Activated CD4-positive, alpha-beta T cell treated with anti-CD3 and anti-CD28 coated beads, Interleukin-2, amount 50 U/mL, for 1 hour (primary cell): ENCODE results near the gene SMARCA4.
"Not testable (repeated sequence)": the region's sequence is repeated elsewhere in the genome, so short reads cannot be mapped to it uniquely, and the experiment has no call there.

Experiments
- DNase-seq: peaks from one replicate; pipeline ENCODE4 v3.0.0-alpha.2; 2020

SMARCA4 gene

DNA sequence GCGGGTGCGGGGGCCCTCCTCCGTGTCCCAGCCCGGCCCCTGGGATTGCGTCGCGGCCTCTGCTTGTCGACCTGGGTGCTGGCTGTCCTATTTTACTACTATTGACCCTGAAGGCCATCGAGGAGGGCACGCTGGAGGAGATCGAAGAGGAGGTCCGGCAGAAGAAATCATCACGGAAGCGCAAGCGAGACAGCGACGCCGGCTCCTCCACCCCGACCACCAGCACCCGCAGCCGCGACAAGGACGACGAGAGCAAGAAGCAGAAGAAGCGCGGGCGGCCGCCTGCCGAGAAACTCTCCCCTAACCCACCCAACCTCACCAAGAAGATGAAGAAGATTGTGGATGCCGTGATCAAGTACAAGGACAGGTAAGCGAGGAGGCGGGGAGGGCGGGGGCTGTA is 80.4 kb downstream of the SMARCA4 start:
- DNase-seq, result no peak

- no peak for DNase-seq
These were observed 81.3 kb downstream of the SMARCA4 start for GRCh38 chr19:11041966-11042627.

DNA sequence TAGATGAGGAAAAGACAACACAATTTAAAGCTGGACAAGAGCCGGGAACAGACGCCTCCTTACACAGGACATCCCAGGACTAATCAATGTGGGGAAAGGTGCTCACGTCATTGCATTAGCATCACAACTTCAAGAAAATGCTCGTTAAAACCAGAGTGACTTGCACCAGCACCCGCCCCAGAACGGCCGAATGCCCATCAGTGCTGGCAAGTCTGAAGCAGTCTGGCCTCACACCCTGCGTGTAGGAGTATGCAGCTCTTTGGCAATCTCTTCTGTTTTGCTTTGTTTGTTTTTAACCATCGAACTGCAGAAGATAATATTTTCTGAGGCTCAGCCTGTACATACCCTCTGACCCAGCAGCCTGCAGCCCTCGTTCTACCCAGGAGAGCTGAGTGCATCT is 83.6 kb downstream of the SMARCA4 start:
- DNase-seq, result no peak

DNA sequence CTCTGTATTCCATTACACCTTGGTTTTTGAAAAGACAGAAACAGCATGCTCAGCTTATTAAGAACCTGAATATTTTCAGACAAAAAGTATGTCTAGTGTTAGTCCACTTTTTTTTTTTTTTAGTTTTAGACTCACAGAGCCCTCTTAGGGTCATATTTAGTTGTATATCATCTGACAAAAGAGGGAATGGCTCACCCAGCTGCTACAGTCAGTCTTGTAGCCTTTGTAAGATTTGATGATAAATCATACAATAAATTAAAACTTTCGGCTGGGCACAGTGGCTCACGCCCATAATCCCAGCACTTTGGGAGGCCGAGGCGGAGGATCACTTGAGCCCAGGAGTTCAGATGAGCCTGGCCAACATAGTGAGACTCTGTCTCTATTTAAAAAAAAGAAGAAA is 84.7 kb downstream of the SMARCA4 start:
- no peak for DNase-seq

- DNase-seq, result no peak
These were observed 86.0 kb downstream of the SMARCA4 start for GRCh38 chr19:11046605-11047354.

- DNase-seq, result no peak
These were observed 87.0 kb downstream of the SMARCA4 start for GRCh38 chr19:11047866-11048265.

- no peak for DNase-seq
These were observed 89.7 kb downstream of the SMARCA4 start for GRCh38 chr19:11050323-11051114.

DNA sequence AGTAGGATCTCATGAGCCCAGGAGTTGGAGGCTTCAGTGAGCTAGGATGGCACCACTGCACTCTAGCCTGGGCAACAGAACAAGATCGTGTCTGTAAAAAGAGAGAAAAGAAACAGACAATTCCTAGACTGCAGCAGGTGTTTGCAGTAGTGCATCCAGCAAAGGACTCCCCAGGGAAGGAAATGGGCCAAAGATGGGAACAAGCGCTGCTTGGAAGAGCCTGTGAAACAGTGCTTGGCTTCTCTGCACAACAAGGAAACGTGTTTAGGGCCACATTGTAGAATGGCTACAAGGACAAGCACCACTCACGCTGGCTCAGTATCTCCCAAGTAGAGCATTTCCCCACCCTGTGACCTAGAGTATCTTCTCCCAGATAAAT is 93.0 kb downstream of the SMARCA4 start:
- DNase-seq, result no peak

- DNase-seq, result no peak
These were observed 93.4 kb downstream of the SMARCA4 start for GRCh38 chr19:11054200-11054599.

DNA sequence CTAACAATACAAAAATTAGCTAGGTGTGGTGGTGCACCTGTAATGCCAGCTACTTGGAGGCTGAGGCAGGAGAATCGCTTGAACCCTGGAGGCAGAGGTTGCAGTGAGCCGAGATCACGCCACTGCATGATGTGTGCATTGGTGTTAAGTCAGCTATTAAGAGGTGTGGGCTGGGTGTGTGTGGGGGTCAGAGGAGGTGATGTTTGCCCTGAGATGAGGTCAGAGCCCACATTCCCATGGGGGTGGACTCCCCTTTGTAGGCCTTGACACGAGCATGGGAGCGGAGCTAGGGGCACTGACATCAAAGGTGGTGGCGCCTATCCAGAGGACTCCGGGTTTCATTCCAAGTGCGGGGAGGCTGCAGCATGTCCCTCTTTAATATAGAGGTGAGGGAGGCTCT is 93.8 kb downstream of the SMARCA4 start:
- no peak for DNase-seq

GRCh38 chr19:11058246-11059030 is 97.6 kb downstream of the SMARCA4 start:
- no peak for DNase-seq

DNA sequence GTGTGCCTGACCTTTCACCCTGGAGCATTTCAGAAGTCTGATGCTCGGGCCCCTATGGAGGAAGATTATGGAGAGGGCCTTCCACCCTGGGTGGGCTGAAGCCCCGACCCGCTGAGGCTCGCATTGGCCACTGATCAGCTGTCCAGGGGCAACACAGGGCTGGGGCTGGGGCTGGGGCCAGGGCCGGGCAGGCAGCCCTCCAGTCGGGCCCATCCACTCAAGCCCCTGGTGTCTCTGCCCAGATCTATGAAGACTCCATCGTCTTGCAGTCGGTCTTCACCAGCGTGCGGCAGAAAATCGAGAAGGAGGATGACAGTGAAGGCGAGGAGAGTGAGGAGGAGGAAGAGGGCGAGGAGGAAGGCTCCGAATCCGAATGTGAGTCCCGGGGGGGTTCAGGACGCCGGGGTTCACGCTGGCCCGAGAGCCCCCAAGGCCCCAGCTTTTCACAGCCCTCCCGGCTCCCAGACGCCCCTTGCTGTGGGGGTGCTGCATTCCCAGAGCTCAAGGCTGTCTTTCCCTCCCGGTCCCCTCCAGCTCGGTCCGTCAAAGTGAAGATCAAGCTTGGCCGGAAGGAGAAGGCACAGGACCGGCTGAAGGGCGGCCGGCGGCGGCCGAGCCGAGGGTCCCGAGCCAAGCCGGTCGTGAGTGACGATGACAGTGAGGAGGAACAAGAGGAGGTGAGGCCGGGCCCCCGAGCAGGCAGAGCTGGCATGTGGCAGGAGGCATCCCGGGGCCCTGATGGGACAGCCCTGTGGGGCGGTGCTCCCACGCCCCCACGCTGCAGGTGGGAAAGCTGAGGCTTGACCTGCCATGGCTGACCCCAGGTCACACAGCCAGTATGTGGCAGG is 98.9 kb downstream of the SMARCA4 start:
- DNase-seq, result no peak

DNA sequence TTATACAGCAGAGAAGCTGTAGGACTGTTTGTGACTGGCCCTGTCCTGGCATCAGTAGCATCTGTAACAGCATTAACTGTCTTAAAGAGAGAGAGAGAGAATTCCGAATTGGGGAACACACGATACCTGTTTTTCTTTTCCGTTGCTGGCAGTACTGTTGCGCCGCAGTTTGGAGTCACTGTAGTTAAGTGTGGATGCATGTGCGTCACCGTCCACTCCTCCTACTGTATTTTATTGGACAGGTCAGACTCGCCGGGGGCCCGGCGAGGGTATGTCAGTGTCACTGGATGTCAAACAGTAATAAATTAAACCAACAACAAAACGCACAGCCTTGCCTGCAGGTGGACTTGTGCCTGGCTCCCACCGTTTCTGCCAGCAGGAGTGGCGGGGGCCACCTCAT is 101.1 kb downstream of the SMARCA4 start:
- DNase-seq, result no peak

DNA sequence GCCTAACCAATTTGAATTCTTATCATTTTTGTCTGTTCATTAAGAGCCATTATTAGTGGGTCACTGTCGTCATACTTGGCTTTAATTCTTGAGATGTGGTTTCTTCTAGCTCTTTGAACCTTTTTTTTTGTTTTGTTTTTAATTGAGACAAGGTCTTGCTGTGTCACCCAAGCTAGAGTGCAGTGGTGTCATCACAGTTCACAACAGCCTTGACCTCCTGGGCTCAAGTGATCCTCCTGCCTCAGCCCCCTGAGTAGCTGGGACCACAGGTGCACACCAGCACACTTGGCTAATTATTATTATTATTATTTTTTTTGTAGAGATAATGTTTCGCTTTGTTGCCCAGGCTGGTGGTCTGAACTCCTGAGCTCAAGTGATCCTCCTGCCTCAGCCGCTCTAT is 102.6 kb downstream of the SMARCA4 start:
- no peak for DNase-seq

DNA sequence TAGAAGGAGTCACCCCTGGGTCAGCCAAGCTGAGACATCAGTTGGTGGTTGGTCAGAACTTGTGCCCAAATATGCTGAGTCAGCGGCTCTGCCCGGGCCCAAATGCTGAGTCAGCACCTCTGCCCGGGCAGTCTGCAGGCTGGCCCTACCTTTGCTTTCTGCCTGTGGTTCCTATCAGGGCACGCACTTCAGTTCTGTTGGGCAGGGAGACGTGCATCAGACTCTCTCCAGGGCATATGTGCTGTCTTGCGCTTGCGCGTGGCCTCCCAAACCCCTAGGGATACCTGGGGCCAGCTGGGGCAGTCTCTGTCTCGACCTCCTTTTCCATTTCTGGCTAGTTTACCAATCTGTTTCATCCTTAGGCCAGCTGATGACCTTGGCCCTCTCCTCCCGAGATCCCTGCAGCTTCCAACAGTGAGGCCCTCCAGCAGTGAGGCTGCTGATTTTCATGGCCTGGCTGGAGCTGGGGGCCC is 104.0 kb downstream of the SMARCA4 start:
- DNase-seq, result no peak

DNA sequence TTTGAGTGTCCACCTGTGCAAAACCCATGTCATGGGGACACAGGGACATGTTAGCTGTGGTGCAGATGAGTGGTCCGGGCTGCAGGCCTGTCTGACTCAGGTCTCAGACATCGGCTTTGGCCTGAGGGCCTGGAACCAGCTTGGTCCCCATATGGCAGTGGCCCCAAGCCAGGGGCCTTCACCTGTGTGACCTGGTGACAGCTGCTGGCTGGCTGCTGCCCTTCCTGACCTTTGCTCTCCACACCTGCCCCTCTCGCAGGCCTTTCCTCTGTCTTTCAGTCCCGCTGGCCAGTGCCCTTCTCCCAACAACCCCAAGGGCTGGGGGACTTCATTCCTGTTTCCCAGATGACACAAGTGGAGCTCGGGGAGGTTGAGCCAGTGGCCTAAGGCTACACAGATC is 105.5 kb downstream of the SMARCA4 start:
- no peak for DNase-seq

DNA sequence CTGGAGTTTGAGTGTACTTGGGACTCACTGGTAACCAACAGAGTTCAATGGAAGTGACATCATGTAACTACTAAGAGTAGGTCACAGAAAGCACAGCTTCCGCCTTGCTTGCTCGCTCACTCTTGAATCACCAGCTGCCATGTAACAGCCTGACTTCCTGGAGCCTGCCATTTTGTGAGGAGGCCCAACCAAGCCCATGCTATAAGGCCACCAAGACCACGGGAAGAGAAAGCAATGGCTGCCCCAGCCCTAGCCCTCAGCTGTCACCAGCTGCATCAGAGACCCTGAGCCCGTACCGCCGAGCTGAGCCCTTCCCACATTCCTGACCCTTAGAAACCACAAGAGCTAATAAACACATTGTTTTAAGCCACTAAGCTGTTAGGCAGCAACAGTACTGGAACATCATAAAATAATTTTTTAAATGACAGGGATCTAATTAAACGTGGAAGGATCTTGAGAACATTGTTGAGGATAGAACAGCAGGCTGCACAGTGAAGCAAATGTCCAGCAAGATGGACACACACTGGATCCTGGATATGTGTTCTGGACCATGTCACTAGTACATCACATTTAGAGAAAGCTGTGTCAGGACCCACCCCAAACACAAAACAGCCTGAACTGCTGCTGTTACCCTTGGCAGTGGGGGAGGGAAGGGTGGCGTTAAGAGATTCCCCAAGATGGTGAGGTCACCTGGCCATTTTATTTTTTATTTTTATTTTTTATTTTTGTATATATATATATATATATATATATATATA is 106.7 kb downstream of the SMARCA4 start:
- no peak for DNase-seq

DNA sequence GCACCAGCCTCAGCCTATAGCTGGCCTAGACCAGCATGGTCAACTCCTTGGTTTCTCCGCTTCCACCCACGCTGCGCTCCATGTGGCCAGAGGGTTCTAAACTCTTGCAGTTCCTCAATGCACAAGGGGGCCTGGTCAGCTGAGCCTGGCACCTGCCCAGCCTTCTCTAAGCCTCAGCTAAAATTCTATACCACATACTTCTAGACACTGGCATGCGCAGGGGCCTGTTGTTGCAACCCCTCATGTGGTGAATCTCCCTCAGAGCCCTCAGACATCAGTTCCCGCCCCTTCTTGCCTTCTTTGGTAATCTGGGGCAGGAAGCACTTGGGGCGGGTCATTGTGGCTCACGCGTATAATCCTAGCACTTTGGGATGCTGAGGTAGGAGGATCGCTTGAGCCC is 108.7 kb downstream of the SMARCA4 start:
- no peak for DNase-seq

GRCh38 chr19:11070123-11070522 is 109.3 kb downstream of the SMARCA4 start:
- no peak for DNase-seq

DNA sequence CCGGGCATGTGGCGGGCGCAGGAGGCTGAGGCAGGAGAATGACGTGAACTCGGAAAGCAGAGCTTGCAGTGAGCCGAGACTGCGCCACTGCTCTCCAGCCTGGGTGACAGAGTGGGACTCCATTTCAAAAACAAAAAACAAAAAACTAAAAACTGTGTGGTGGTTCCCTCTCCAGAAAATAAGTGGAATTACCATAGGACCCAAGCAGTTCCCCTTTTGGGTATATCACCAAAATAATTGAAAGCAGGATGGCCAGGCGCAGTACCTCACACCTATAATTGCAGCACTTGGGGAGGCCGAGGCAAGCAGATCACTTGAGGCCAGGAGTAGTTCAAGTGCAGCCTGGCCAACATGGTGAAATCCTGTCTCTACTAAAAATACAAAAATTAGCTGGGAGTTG is 112.7 kb downstream of the SMARCA4 start:
- no peak for DNase-seq

DNA sequence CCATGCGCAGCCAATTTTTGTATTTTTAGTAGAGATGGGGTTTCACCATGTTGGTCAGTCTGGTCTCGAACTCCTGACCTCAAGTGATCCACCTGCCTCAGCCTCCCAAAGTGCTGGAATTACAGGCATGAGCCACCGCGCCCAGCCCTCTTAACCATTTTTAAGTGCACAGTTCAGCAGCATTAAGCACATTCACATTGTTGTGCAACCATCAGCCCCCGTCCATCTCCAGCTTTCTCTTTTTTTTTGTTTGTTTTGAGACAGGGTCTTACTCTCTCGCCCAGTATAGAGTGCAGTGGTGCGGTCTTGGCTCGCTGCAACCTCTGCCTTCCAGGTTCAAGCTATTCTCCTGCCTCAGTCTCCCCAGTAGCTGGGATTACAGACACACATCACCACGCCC is 116.0 kb downstream of the SMARCA4 start:
- DNase-seq, result not testable (repeated sequence)
